Cerebellar nuclear complex (tissue), 1 donor: ENCODE measurements around the gene OR8H2.
"Not testable (repeated sequence)": the region's sequence is repeated elsewhere in the genome, so short reads cannot be mapped to it uniquely, and the experiment has no call there.

Experiments
- DNase-seq, 2 experiments: peaks; one replicate each; lab custom pipeline; 2025; lab: John Stamatoyannopoulos, UW

Gene OR8H2, protein sequence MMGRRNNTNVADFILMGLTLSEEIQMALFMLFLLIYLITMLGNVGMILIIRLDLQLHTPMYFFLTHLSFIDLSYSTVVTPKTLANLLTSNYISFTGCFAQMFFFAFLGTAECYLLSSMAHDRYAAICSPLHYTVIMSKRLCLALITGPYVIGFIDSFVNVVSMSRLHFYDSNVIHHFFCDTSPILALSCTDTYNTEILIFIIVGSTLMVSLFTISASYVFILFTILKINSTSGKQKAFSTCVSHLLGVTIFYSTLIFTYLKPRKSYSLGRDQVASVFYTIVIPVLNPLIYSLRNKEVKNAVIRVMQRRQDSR

DNA sequence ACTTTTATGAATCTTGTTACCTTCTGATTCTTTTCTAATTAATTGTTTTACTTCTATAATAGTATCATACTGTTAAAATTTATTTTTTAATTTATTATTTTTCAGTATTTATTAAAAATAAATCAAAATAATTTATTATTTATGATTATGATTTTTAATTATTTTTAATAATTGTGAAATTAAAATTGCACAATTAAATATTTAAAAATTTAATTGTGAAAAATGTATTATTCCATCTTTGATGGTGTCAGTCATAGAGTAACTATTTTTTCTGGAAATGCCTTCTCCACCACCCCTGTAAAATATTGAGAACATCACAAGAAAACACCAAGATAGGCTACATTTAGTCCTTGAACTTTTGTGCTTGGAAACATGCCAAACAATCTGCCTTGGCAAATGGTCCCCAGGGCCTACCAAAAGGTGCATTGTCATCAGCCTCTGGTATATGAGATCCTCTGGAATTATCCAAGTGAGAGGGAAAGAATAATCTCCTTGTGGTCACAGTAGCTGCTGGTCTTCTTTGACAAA is at the start of gene OR8H2:
Gene OR8H2, plus strand, starts transcription at position 478 of the 528 bp plus-strand sequence. CDS start 1,356 bp downstream, outside the sequence.
- no peak for DNase-seq

- not testable (repeated sequence) for DNase-seq
Measured at GRCh38 chr11:56056366-56056765, 47.1 kb upstream of the OR8H2 start.

DNA sequence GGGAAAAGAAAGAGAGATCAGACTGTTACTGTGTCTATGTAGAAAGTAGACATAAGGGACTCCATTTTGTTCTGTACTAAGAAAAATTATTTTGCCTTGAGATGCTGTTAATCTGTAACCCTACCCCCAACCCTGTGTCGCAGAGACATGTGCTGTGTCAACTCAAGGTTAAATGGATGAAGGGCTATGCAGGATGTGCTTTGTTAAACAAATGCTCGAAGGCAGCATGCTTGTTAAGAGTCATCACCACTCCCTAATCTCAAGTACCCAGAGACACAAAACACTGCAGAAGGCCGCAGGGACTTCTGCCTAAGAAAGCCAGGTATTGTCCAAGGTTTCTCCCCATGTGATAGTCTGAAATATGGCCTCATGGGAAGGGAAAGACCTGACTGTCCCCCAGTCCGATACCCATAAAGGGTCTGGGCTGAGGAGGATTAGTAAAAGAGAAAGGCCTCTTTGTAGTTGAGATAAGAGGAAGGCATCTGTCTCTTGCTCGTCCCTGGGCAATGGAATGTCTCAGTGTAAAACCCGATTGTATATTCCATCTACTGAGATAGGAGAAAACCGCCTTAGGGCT is 45.7 kb upstream of the OR8H2 start:
- DNase-seq: not testable (repeated sequence)

GRCh38 chr11:56058260-56058780 is 45.2 kb upstream of the OR8H2 start:
- not testable (repeated sequence) for DNase-seq

GRCh38 chr11:56066980-56067379 is 36.5 kb upstream of the OR8H2 start:
- no peak for DNase-seq

GRCh38 chr11:56089697-56090096 is 13.8 kb upstream of the OR8H2 start:
- DNase-seq: no peak

DNA sequence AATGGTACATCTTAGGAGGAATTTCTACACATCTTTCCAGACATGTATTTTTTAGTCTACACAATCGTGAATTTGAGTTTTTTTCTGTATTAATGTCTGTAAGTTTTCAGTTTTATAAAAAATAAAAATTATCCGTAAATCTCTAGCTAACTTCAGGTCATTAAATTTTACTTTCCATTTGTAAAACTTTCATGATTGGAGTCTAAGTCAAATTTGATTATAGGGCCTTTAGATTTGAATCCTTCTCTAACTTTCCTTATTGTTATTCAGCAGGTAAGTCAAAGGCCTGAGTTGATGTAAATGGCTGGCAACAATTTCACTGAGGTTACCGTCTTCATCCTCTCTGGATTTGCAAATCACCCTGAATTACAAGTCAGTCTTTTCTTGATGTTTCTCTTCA is 10.5 kb upstream of the OR8H2 start, which contains the start of gene OR8I2:
Gene OR8I2, plus strand, starts transcription at position 301 of the 400 bp plus-strand sequence. Its CDS starts 0 bp downstream, at position 301.
- DNase-seq: no peak

GRCh38 chr11:56122073-56122472 is 18.6 kb downstream of the OR8H2 start, which contains the start of gene OR8H3:
Gene OR8H3 (plus strand): TSS chr11:56122373. CDS start chr11:56122373, 0 bp downstream.
- DNase-seq: no peak

- no peak for DNase-seq
Measured at GRCh38 chr11:56140151-56140661, 36.7 kb downstream of the OR8H2 start, which contains the start of gene OR8J3. Gene OR8J3 (minus strand): TSS chr11:56140201. CDS start chr11:56137718, 2,483 bp downstream.

DNA sequence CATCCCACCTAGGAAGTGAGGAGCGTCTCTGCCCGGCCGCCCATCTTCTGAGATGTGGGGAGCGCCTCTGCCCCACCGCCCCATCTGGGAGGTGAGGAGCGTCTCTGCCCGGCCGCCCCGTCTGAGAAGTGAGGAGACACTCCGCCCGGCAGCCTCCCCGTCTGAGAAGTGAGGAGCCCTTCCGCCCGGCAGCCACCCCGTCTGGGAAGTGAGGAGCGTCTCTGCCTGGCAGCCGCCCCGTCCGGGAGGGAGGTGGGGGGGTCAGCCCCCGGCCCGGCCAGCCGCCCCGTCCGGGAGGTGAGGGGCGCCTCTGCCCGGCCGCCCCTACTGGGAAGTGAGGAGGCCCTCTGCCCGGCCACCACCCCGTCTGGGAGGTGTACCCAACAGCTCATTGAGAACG is 40.2 kb downstream of the OR8H2 start:
- not testable (repeated sequence) for DNase-seq

DNA sequence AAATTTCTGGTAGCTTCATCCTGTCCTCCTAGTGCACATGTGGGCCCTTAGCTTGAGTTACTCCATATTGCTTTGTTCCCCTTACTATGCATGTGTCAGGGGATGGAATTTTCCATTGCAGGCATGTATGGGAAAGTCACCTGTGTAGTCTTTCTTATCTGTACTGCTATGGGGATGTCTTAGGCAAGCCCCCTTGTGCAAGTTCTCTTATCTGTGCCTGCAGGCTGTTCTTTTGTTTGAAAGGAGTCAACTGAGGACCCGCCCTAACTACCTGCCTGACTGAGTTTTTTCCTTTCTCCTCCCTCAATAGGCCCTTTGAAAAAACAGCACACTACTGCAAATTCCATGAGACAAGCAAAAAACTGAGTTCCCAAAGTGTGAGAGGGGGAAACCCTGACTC is 47.9 kb downstream of the OR8H2 start:
- no peak for DNase-seq

DNA sequence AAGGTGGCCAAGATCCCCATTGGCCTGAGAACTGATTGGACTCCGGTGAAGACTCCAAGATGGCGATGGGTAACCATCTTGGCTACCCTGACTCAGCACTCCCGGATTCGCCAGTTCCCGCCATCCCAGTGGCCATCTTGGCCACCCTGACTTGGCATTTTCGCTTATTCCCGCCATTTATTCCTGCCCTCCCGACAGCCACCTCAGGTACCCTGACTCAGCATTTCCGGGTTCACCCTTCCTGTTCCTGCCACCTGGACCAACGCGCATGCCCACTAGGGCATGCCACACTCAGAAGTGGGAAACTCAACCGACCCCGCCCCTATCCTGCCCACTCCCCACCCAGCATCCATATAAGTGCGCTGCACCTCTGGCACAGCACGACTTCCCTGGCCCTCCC is 48.8 kb downstream of the OR8H2 start:
- DNase-seq: no peak
